Measurements from ENCODE around the gene TMPRSS12.

- no peak for TF ChIP-seq CTCF (conservative IDR thresholded peaks at IDR 0.05; ENCODE audit: low read depth, low read length)
- no peak for TF ChIP-seq EZH2phosphoT487 (IDR thresholded peaks at IDR 0.05; ENCODE audit: borderline replicate concordance, low read length)
- TF ChIP-seq EZH2 (IDR thresholded peaks at IDR 0.05; ENCODE audit: low read length, unreplicated experiment) = no peak
These were observed 3.7 kb upstream of the TMPRSS12 start for GRCh38 chr12:50839042-50839441.
